OCI-LY7 (cell line): ENCODE measurements around the gene AGPAT2. TPM values are rescaled to one million over a fixed set of nuclear protein-coding genes. Genes with fewer than 3 reads are reported as not detected.

Source experiments
- BruUV-seq: library from RNA; stranded (reverse); fragments of 400-500 nt; replicated peaks from 2 replicates; lab custom pipeline; 2021; lab: Mats Ljungman, UMichigan
- CTCF ChIA-PET: fragments of 300-600 bp; sonication (Branson Sonifier 250); formaldehyde crosslinking; loops from one replicate; lab custom pipeline; 2022; ENCODE audit warnings: antibody characterized with exemption; ENCODE audit not compliant: unreplicated experiment; lab: Charles Lee
- POLR2A ChIA-PET: fragments of 300-600 bp; sonication (Branson Sonifier 250); formaldehyde crosslinking; loops from one replicate; lab custom pipeline; 2022; ENCODE audit warnings: antibody characterized with exemption; lab: Charles Lee
- DNase-seq: peaks from one replicate; pipeline ENCODE4 v3.0.0-alpha.2; 2015; ENCODE audit warnings: low spot score
- H2AFZ ChIP-seq: fragments of 200-600 bp; sonication (generic), shearing (Covaris generic); 2 replicates; pipeline ENCODE4 v1.6.1; 2014; ENCODE audit warnings: mild to moderate bottlenecking, antibody characterized with exemption, low read length, moderate library complexity
- H3K27ac ChIP-seq: fragments of 200-600 bp; sonication (generic); 2 replicates; pipeline ENCODE4 v1.5.1; 2014; ENCODE audit warnings: mixed run types, low read depth, mild to moderate bottlenecking, moderate library complexity, low read length, inconsistent platforms; ENCODE audit not compliant: poor library complexity, severe bottlenecking
- H3K36me3 ChIP-seq: fragments of 200-600 bp; sonication (generic); 2 replicates; pipeline ENCODE4 v1.6.1; 2014; ENCODE audit warnings: mild to moderate bottlenecking, antibody characterized with exemption, low read length, moderate library complexity, mixed read lengths; ENCODE audit not compliant: insufficient read depth
- H3K4me1 ChIP-seq: fragments of 200-600 bp; sonication (generic); 2 replicates; pipeline ENCODE4 v1.5.1; 2014; ENCODE audit warnings: mild to moderate bottlenecking, low read length; ENCODE audit not compliant: insufficient read depth, poor library complexity, severe bottlenecking
- H3K4me2 ChIP-seq: fragments of 200-600 bp; sonication (generic); 2 replicates; pipeline ENCODE4 v1.6.1; 2014; ENCODE audit warnings: mild to moderate bottlenecking, low read length
- H3K4me3 ChIP-seq: fragments of 200-600 bp; sonication (generic); 2 replicates; pipeline ENCODE4 v1.5.1; 2014; ENCODE audit warnings: mild to moderate bottlenecking, low read depth, low read length; ENCODE audit not compliant: poor library complexity, severe bottlenecking
- H3K79me2 ChIP-seq: fragments of 200-600 bp; sonication (generic); 2 replicates; pipeline ENCODE4 v1.6.1; 2016; ENCODE audit warnings: low read depth, mild to moderate bottlenecking, low read length, moderate library complexity, mixed read lengths; ENCODE audit not compliant: insufficient read depth
- H3K9me2 ChIP-seq: fragments of 200-600 bp; sonication (generic); 2 replicates; pipeline ENCODE4 v1.6.1; 2016; ENCODE audit warnings: mild to moderate bottlenecking, low read length, mixed read lengths; ENCODE audit not compliant: insufficient read depth
- H3K9me3 ChIP-seq: fragments of 200-600 bp; sonication (generic); 2 replicates; pipeline ENCODE4 v1.6.1; 2014; ENCODE audit warnings: mild to moderate bottlenecking, mixed run types, low read length, mixed read lengths
- H4K20me1 ChIP-seq: fragments of 200-600 bp; sonication (generic); 2 replicates; pipeline ENCODE4 v1.6.1; 2014; ENCODE audit warnings: mild to moderate bottlenecking, antibody characterized with exemption, low read length, moderate library complexity, mixed read lengths; ENCODE audit not compliant: insufficient read depth
- EZH2phosphoT487 ChIP-seq: fragments of 200-600 bp; sonication (generic); IDR thresholded peaks from 2 replicates; pipeline ENCODE4 v1.6.1; 2018; ENCODE audit warnings: low read depth, borderline replicate concordance, mild to moderate bottlenecking, mixed run types, antibody characterized with exemption, low read length, moderate library complexity, mixed read lengths
- intact Hi-C: fragments of 100-400 bp; cut with micrococcal nuclease; formaldehyde crosslinking; loops from one replicate; pipeline ENCODE4 v1.10.0; 2022; ENCODE audit not compliant: unreplicated experiment
- total RNA-seq, 2 experiments: library from RNA; depleted of rRNA in 1 of 2; stranded (reverse); fragments of >200 nt in 1 of 2; shearing (Covaris generic) in 1 of 2; gene quantifications; 2 replicates each; pipeline ENCODE4 v1.2.3, GENCODE V29; 2014 to 2022
- TF ChIP-seq, protein P1 (sequence below): fragments of 200-600 bp; sonication (generic); conservative IDR thresholded peaks from 2 replicates; pipeline ENCODE4 v1.5.1; 2014; ENCODE audit warnings: mild to moderate bottlenecking, antibody characterized with exemption, low read length, moderate library complexity, mixed read lengths

The AGPAT2 gene
- total RNA-seq, 2 experiments from 2014 or later = 18.3 to 20.8 TPM

DNA sequence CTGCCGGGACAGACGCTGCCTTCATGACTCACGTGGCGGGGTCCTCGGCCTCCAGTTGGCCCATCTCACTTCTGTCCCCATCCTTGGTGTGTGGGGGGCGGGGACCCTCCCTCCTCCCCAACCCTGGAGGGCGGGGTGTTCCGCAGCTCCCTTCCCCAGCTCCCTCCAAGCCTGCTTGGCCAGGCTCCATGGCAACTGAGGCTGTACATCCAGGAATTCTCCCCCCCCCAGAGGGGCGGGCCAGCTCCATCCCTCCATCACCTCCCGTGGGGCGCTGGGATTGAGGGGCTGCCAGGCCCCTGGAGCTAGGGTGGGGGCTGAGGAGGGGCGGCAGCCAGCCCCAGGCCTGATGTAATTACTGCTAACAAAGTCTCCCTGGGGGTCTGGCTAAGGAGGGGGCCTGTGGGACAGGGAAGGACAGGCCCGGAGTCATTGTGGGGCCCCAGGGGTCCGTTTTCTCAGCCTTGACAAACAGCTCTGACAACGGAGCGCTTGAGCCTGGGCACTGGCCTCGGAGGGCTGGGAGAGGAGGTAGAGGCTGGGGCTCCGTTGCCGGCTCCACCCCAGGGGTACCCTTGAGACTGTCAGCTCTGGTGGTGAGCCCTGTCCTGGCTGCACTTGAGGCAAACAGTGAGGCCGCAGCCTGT lies 33.1 kb upstream of the AGPAT2 start:
- H4K20me1 ChIP-seq = peaks cover 5% of the 10 kb centered on the region
- POLR2A ChIA-PET = interaction anchor here (0.7 kb wide), 1 partner anchor 23 kb away, joined by 5 read pairs; no protein-coding TSS in a partner anchor
- no peak for DNase-seq
- H3K79me2 ChIP-seq = peaks cover 5% of the 10 kb centered on the region; the same call in 1 of the 2 replicates
- no TSS peak for BruUV-seq
- no peaks in the 10 kb centered on the region for H3K9me3 ChIP-seq
- H2AFZ ChIP-seq = no peak overlapping the region
- H3K4me1 ChIP-seq = peaks cover 13% of the 10 kb centered on the region
- no peak for TF ChIP-seq EZH2phosphoT487
- TF ChIP-seq, protein P1, sequence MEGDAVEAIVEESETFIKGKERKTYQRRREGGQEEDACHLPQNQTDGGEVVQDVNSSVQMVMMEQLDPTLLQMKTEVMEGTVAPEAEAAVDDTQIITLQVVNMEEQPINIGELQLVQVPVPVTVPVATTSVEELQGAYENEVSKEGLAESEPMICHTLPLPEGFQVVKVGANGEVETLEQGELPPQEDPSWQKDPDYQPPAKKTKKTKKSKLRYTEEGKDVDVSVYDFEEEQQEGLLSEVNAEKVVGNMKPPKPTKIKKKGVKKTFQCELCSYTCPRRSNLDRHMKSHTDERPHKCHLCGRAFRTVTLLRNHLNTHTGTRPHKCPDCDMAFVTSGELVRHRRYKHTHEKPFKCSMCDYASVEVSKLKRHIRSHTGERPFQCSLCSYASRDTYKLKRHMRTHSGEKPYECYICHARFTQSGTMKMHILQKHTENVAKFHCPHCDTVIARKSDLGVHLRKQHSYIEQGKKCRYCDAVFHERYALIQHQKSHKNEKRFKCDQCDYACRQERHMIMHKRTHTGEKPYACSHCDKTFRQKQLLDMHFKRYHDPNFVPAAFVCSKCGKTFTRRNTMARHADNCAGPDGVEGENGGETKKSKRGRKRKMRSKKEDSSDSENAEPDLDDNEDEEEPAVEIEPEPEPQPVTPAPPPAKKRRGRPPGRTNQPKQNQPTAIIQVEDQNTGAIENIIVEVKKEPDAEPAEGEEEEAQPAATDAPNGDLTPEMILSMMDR = no peak
- no peak overlapping the region for H3K4me3 ChIP-seq
- H3K9me2 ChIP-seq = no peaks in the 10 kb centered on the region
- H3K4me2 ChIP-seq = no peak overlapping the region
- intact Hi-C loops = no loop called here
- H3K36me3 ChIP-seq = peaks cover 39% of the 10 kb centered on the region
- CTCF ChIA-PET = no interaction called here
- H3K27ac ChIP-seq = no peak overlapping the region

DNA sequence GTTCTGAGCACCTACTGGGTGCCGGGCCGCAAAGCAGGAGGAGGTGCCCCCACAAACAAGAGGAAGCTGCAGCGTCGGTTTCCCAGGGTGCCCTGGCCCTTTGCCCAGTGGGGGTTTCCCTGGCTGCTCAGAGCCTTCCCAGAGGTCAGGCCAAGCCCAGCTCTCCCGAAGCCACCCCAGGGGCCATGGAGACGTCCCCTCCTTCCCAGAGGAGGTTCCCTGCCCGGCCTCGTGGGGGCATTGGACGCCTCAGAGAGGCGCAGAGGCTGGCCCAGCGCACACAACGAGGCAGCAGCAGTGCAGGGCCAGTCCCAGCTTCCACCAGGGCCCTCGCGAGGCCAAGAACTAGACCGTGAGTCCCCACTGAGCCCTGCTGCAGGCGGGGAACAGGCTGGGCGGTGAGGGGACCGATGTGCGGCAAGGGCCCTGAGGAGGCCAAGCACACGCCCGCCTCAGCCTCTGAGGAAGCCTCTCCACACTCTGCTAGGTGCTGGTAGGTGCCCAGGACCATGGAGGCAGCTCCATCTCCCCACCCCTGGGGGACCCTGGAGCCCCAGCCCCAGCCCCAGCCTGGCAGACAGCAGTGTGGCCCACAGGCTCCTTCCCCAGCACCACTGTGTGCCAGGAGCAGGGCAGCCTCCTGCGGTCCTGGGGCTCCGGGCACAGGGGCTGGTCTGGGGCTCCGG lies 32.1 kb upstream of the AGPAT2 start:
- H3K79me2 ChIP-seq = no peaks in the 10 kb centered on the region
- H2AFZ ChIP-seq = no peak overlapping the region
- no peaks in the 10 kb centered on the region for H3K9me2 ChIP-seq
- no peak overlapping the region for H3K27ac ChIP-seq
- H3K9me3 ChIP-seq = no peaks in the 10 kb centered on the region
- peaks cover 4% of the 10 kb centered on the region; the same call in 1 of the 2 replicates for H4K20me1 ChIP-seq
- DNase-seq = no peak
- H3K4me3 ChIP-seq = no peak overlapping the region
- H3K4me1 ChIP-seq = peaks cover 7% of the 10 kb centered on the region
- TF ChIP-seq, protein P1 = no peak
- no peak for TF ChIP-seq EZH2phosphoT487
- ChIA-PET POLR2A (interaction anchor here (0.6 to 0.8 kb wide), 3 partner anchors 10 to 404 kb away, joined by 4 to 11 read pairs (median 5); no protein-coding TSS in a partner anchor), CTCF (no interaction called here)
- H3K36me3 ChIP-seq = peaks cover 28% of the 10 kb centered on the region
- intact Hi-C loops = no loop called here
- no TSS peak for BruUV-seq
- H3K4me2 ChIP-seq = no peak overlapping the region; the same call in 1 of the 2 replicates
